Heart right ventricle (tissue), 16 donors: ENCODE data around the gene HOXC10. TPM values are rescaled to one million over a fixed set of nuclear protein-coding genes. Genes with fewer than 3 reads are reported as not detected.
A peak's percentile ranks its signal among the peaks of the same experiment; 100 is the strongest.

Experiments used
- ATAC-seq, 8 donors: fragments of 200-7000 bp; cut with Tn5 transposase; one replicate each; pipeline ENCODE4 v1.9.1; 2020; ENCODE audit warnings: mild to moderate bottlenecking in 8 of 8, moderate library complexity in 8 of 8, moderate number of reproducible peaks in 1 of 8
- DNase-seq, 2 donors: peaks; one replicate each; pipeline ENCODE4 v3.0.0-alpha.2; 2020
- H3K27ac ChIP-seq, 10 donors: fragments of 200-600 bp; sonication (generic) in 2 of 10; one replicate each; pipeline versions ENCODE4 v1.5.0 to v1.8.0; 2020 to 2022; ENCODE audit warnings: mild to moderate bottlenecking in 3 of 10
- H3K27me3 ChIP-seq, 7 donors: fragments of 200-600 bp; one replicate each; pipeline ENCODE4 v1.8.0; 2021 to 2022; ENCODE audit warnings: mild to moderate bottlenecking in 2 of 7
- H3K36me3 ChIP-seq, 9 donors: fragments of 200-600 bp; sonication (generic) in 1 of 9; one replicate each; pipeline versions ENCODE4 v1.5.0 to v1.8.0; 2020 to 2022; ENCODE audit warnings: mild to moderate bottlenecking in 2 of 9
- H3K4me1 ChIP-seq, 9 donors: fragments of 200-600 bp; sonication (generic) in 1 of 9; one replicate each; pipeline versions ENCODE4 v1.5.0 to v1.8.0; 2020 to 2022; ENCODE audit warnings: mild to moderate bottlenecking in 4 of 9
- H3K4me3 ChIP-seq, 10 donors: fragments of 200-600 bp; sonication (generic) in 2 of 10; one replicate each; pipeline versions ENCODE4 v1.5.0 to v1.8.0; 2020 to 2022; ENCODE audit warnings: mild to moderate bottlenecking in 7 of 10, moderate library complexity in 2 of 10
- H3K9me3 ChIP-seq, 11 donors: fragments of 200-600 bp in 10 of 11; sonication (generic) in 2 of 11; one replicate each; pipeline versions ENCODE4 v1.5.0 to v1.8.0; 2013 to 2022; ENCODE audit warnings: mild to moderate bottlenecking in 2 of 11, control low read depth in 1 of 11, moderate library complexity in 1 of 11
- WGBS, 2 donors: extraction: QIAGEN DNeasy Blood & Tissue Kit; methylation state at CpG; one replicate each; pipeline ENCODE4 v1.1.7; 2013; ENCODE audit warnings: inconsistent platforms in 1 of 2; 5-methylcytosine and 5-hydroxymethylcytosine counted together
- intact Hi-C, 10 donors: fragments of 100-400 bp; cut with DNase I; formaldehyde crosslinking; loops; one replicate each; pipeline versions ENCODE4 v1.11.1 to v1.14.2; 2022
- polyA plus RNA-seq, 2 donors: library from polyadenylated mRNA; stranded (reverse); fragments of 200-250 nt; gene quantifications; one replicate each; pipeline ENCODE4 v1.2.3, GENCODE V29; 2013
- total RNA-seq, 10 donors: library from RNA; stranded (reverse); fragmentation: NEBNext Ultra II Directional in 3 of 10; extraction: Animal tissue kit (Norgen Biotek cat#: 25700) in 3 of 10; gene quantifications; one replicate each; pipeline versions ENCODE4 v1.2.1 to v1.2.4, GENCODE V29; 2021 to 2023
- TF ChIP-seq, protein P1 (sequence below), 9 donors: fragments of 200-600 bp; sonication (generic) in 2 of 9; IDR thresholded peaks; one replicate each; pipeline versions ENCODE4 v1.5.0 to v1.8.0; 2021 to 2022; ENCODE audit warnings: antibody characterized with exemption in 9 of 9, mild to moderate bottlenecking in 5 of 9, moderate library complexity in 1 of 9
- donor health status: Arrhythmogenic right ventricular cardiomyopathy.
- donor health status: ischemic (EF 13 %, LVEDD 7.1; RV severe dilation, severe dysfunction).
- donor health status: healthy with polysubstance abuse.
- donor health status: DM: no; HTN: yes; CAD: no.
- donor health status: DM: no; HTN: no; CAD: no.
- donor health status: ischemic (EF 25% LVEDD 6.9; RV normal size, moderate dysfunction).
- donor health status: ischemic (EF 25% LVEDD 5.7; RV mildly dilated, moderate dysfunction).
- donor health status: healthy.
- donor health status: DM: yes; HTN: yes; CAD: no.
- donor health status: Ischemic cardiomyopathy.
- donor health status: ischemic (EF 35%, LVEDD 5.7; RV mildly dilated, moderate dysfunction).
- donor health status: nonischemic (EF 11% LVEDD 7.7; RV severe dilation, severe dysfunction).
- donor health status: DM: yes; HTN: yes; CAD: no.
- donor health status: PGD.
- donor health status: ischemic (EF 29% LVEDD 5.4; RV normal size, mild dysfunction).
- donor health status: nonischemic (EF 23%, LVEDD 6.1; RV moderate dilation, normal function).

Gene HOXC10
- total and polyA plus RNA-seq, 12 donors = not detected

DNA sequence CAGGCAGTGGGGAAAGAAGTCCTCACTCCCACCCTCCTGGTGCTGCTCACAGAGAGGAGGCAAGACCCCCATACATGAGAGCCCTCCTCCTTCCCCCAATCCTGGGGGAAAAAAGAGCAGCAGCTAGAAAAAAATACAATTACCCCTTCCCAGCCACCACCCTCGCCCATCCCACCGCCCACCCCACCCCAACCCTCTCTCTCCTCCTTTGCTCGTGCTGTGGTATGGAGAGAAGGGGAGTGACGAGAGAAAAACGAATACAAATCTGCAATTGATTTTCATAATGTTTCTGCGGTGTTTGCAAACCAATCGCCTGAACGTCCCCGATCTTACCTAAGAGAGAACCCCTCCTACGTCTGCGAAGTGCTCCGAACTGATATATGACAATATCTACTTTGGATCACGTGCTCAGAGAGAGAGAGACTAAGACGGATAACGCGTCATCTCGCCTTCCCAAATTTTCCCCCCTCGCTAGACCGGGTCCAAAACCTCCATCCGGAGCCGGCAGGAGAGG is 12.2 kb upstream of the HOXC10 start, which contains the start of gene HOXC11:
HOXC11 (plus strand) TSS at position 405 of the 514 bp plus-strand sequence. CDS start 116 bp downstream, outside the sequence.
- intact Hi-C loops = no loop called here
- H3K27me3 ChIP-seq = peaks cover 77 to 100% (median 100%) of the 10 kb centered on the region in 7 donors
- no peak for ATAC-seq
- no peaks in the 10 kb centered on the region for H3K9me3 ChIP-seq
- TF ChIP-seq, protein P1, sequence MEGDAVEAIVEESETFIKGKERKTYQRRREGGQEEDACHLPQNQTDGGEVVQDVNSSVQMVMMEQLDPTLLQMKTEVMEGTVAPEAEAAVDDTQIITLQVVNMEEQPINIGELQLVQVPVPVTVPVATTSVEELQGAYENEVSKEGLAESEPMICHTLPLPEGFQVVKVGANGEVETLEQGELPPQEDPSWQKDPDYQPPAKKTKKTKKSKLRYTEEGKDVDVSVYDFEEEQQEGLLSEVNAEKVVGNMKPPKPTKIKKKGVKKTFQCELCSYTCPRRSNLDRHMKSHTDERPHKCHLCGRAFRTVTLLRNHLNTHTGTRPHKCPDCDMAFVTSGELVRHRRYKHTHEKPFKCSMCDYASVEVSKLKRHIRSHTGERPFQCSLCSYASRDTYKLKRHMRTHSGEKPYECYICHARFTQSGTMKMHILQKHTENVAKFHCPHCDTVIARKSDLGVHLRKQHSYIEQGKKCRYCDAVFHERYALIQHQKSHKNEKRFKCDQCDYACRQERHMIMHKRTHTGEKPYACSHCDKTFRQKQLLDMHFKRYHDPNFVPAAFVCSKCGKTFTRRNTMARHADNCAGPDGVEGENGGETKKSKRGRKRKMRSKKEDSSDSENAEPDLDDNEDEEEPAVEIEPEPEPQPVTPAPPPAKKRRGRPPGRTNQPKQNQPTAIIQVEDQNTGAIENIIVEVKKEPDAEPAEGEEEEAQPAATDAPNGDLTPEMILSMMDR (IDR thresholded peaks at IDR 0.05) = no peak
- H3K27ac ChIP-seq = no peak within 1 kb of the TSS
- no peaks in the 10 kb centered on the region for H3K36me3 ChIP-seq
- 5 to 7% methylated on average over 21 of the region's 21 CpGs for WGBS, 2 donors
- peaks cover 2 to 28% (median 16%) of the 10 kb centered on the region in 9 donors for H3K4me1 ChIP-seq
- no peak for DNase-seq
- H3K4me3 ChIP-seq = peak within 1 kb of the TSS in 3 of 10 donors; percentile 2 to 37 (median 12)

DNA sequence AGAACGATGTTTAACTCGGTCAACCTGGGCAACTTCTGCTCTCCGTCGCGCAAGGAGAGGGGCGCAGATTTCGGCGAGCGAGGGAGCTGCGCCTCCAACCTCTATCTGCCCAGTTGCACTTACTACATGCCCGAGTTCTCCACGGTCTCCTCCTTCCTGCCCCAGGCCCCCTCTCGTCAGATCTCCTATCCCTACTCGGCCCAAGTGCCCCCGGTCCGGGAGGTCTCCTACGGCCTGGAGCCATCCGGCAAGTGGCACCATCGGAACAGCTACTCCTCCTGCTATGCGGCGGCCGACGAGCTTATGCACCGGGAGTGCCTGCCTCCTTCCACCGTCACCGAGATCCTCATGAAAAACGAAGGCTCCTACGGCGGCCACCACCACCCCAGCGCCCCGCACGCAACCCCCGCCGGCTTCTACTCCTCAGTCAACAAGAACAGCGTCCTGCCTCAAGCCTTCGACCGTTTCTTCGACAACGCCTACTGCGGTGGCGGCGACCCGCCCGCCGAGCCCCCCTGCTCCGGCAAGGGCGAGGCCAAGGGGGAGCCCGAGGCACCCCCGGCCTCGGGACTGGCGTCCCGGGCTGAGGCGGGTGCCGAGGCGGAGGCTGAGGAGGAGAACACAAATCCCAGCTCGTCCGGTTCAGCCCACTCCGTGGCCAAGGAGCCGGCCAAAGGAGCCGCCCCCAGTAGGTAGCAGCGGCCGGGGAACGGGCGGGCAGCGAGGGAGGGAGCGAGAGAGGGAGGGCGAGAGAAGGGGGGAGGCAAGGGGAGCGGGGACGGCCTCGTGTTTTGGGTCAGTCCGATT is 11.5 kb upstream of the HOXC10 start:
- ATAC-seq (peak in 1 of 8 donors; percentile 38), DNase-seq (no peak)
- Histone ChIP-seq H3K9me3 (no peaks in the 10 kb centered on the region), H3K27ac (no peak overlapping the region), H3K36me3 (no peaks in the 10 kb centered on the region), H3K27me3 (peaks cover 80 to 100% (median 100%) of the 10 kb centered on the region in 7 donors), H3K4me3 (peak overlapping the region in 3 of 10 donors; percentile 2 to 37 (median 12)), H3K4me1 (peaks cover 2 to 28% (median 16%) of the 10 kb centered on the region in 9 donors)
- TF ChIP-seq, protein P1 (IDR thresholded peaks at IDR 0.05) = no peak
- 1 to 2% methylated on average over 71 of the region's 71 CpGs for WGBS, 2 donors
- intact Hi-C loops = no loop called here

DNA sequence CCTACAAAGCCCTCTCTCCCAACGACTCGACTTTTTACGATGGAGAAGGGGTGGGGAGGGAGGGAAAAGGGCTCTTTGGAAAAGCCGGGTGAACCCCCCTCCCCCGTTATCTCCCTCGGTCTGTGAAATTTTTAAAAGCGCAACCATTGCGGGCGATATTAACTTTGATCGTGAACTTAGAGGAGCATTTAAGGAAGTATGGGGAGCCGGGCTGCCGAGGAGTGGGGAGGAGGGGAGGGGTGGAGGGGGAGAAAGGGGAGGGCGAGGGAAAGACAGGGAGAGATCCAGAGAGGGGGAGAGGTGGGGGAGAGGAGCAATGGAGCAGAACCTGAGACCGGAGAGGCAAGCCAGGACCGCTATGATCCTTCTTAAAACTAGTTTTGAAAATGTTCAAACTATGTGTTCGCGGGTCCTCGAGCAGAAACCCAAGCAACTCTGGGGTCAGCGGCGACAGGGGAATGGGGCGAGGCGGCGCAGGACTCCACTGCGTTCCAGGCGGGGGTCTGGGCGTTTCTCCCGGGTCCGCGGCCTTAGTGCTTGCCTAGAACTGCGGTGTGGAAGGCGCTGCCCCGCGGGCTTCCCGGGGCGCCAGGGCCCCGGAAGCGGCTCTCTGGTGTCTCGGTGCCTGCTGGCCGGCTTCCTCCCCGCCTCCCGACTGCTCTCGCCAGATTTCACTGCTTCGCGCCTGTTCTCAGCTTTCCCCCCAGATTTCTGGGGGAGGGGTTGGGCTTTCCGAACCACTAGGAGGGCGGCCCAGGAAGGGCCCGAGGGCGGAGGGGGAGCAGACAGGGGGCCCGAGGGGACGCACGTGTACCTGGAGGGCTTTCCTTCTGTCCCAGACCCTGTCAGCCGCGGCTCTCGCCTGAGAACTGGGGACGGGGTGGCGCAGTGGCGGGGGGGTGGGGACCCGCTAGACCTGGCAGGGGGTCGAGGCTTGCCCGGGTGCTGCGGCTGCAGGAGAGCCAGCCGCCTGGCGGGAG is 10.6 kb upstream of the HOXC10 start, which contains the start of gene HOTAIR:
HOTAIR (minus strand) TSS at position 871 of the 980 bp plus-strand sequence.
- intact Hi-C loops = no loop called here
- DNase-seq = no peak
- no peak within 1 kb of the TSS for H3K27ac ChIP-seq
- H3K36me3 ChIP-seq = no peaks in the 10 kb centered on the region
- TF ChIP-seq, protein P1 (IDR thresholded peaks at IDR 0.05) = no peak
- H3K27me3 ChIP-seq = peaks cover 74 to 100% (median 100%) of the 10 kb centered on the region in 7 donors
- peak within 1 kb of the TSS in 8 of 10 donors; percentile 0 to 39 (median 26) for H3K4me3 ChIP-seq
- peak in 1 of 8 donors; percentile 26 for ATAC-seq
- H3K4me1 ChIP-seq = peaks cover 2 to 28% (median 16%) of the 10 kb centered on the region in 9 donors
- no peaks in the 10 kb centered on the region for H3K9me3 ChIP-seq
- WGBS, 2 donors = 2 to 3% methylated on average over 61 to 63 of the region's 63 CpGs
